Kidney tubule cell (primary cell): ENCODE data around the gene PRR7.

Source experiments
- DNase-seq: peaks from one replicate; pipeline ENCODE4 v3.0.0-alpha.2; 2018; ENCODE audit warnings: low spot score

Gene PRR7

DNA sequence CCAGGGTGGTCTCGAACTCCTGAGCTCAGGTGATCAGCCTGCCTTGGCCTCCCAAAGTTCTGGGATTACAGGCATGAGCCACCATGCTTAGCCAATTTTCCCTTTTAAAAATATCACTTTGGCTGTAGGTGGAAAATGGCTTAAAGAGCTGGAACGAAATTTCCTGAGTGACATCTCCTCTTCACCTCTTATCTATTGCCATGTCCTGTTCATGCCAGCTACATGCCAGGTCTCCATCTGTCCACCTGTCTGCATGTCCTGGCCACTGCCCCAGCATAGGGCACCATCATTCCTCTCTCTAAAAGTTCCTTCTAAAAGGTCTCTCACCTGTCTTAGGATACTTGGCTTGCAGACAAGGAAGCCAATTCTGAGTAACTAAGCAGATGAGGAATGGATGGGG lies 22.9 kb upstream of the PRR7 start:
- no peak for DNase-seq

DNA sequence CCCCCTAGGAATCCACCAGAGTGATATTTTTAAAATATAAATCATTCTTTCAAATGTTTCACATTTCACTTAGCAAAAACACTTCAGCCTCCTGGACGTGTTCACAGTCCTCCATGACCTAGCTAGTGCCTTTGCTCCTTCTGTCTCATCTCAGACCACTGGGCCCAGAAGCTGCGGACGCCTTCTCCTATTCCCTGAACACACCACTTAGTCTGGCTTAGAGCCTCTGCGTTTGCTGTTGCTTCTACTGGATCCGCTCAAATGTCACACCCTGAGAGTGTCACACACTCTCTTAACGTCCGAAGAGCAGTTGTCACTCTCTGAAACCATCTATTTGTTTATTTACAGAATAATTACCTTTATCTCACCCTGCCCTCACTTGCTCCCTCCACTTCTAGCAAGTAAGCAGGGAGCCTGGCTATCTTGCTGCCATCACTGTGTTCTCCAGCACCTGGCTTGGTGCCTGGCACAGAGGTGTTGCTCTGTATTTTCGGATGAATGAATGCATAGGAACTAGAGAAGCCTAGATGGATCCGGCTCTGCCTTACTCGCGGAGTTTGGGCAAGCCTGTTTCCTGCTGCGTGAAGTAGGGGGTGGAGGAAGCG lies 21.3 kb upstream of the PRR7 start:
- no peak for DNase-seq

DNA sequence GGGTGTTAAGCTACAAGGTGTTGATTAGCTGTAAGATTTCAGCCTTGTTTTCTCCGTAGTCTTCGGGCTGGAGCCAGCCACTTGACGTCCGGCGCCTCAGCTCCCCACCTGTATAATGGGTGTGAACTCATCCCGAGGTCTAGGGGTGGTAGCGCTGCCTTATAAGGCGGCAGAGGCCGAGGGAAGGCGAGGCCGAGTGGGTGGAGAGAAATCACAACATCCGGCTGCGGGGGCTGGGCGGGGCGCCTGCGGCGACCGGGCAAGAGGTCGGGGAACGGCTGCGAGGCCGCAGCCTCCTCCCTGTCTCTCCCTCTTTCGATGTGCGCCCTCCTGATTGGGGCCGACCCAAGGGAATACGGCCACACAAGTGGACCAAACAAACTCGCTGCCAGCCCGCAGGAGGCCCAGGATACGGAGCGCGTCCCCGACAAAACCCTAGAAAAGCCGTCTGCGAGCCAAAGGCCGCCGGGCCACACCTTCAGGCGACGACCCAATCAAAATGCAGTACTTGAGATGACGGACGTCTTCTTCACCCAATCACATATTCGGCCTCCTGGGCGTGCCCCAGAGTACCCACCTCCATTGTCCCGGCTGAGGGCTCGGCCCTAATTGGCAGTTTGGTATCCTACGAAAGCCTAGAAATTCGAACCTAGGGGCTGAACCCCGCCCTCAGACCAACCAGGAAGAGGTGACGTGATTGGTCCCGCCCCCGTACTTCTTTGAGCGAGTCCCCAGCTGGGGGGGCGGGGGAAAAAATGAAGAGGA lies 20.6 kb upstream of the PRR7 start:
- DNase-seq, result peak; percentile 100

DNA sequence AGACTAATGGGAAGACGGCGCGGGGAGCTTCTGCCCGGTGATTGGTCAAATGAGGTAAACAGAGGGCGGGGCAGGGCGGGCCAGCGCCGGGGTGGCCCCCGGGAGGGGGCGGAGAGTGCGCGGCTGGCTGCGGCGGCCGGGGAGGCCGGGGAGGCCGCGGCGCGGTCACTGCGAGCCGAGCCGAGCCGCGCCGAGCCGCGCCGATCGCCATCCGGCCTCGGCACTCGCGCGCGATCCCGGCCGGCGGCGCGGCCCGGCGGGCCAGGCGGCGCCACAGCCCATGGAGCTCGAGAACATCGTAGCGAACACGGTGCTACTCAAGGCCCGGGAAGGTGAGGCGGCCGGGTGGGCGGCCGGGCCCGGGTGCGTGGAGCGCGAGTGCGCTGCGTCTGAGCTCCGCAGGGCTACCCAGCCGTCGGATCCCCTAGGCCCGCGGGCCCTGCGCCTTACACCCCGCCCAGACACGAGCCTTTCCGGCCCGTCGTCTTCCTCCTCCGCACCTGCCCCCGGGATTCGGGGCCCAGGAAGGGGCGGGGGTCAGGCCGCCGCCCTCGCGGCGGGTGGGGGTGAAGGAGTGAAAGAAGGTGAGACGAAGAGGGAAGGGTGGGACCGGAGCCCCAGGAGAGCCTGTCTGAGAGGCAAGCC lies 19.9 kb upstream of the PRR7 start, which contains the start of gene GRK6:
TSS of gene GRK6 (plus strand) at position 111 of the 645 bp plus-strand sequence. CDS start at position 281, 170 bp downstream.
- peak; percentile 57 for DNase-seq

DNA sequence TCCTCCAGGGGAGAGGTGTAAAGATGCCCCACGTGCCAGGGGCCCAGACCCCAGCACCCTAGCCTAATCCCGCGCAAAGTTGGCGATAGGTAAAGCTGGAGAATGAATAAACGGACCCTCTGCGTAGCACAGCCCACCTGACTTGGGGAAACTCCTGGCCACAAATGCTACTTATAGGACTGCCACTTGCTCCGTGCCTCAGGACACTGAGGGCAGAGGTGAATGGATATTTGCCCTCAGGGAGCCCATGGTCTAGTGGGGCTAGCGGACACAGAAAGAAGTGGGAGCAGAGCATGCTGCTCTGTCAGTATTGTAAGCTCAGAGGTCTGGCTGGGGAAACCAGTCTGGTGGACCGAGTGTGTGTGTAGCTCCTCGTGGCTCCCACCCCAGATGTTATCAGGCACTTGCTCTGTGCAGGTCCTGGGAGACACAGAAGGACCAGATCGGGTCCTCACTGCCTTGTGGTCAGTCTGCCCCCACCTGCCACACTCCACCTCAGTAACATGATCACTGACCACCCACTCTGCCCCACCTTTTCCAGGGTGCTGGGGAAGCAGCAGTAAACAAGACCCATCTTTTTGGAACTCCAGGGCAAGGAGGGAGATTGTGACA lies 19.3 kb upstream of the PRR7 start:
- DNase-seq, result peak; percentile 15

DNA sequence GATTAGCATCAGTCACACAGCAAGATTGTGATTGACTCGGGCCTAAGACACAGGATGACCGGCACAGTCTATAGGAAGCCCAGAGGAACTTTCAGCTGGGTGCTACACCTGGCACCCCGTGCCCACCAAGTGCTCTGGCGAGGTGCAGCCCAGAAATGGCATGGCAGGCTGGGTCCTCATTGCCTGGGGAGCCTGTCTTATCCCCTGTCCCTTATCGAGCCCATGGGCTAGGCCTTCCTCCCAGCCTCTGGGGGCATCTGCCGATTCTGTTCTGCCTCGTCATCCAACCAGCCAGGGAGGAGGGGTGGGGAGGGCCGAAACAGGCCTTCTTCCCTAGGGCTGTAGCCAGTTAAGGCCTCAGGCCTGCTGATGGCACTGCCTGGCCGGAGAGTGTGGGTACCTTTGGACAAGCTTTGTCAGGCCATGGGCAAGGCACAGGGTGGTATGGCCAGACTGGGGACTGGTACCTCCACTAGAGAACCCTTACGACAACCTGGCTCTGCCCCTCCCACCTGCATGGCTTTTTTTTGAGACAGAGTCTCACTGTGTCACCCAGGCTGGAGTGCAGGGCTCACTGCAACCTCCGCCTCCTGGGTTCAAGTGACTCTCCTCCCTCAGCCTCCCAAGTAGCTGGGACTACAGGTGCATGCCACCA lies 18.6 kb upstream of the PRR7 start:
- no peak for DNase-seq

DNA sequence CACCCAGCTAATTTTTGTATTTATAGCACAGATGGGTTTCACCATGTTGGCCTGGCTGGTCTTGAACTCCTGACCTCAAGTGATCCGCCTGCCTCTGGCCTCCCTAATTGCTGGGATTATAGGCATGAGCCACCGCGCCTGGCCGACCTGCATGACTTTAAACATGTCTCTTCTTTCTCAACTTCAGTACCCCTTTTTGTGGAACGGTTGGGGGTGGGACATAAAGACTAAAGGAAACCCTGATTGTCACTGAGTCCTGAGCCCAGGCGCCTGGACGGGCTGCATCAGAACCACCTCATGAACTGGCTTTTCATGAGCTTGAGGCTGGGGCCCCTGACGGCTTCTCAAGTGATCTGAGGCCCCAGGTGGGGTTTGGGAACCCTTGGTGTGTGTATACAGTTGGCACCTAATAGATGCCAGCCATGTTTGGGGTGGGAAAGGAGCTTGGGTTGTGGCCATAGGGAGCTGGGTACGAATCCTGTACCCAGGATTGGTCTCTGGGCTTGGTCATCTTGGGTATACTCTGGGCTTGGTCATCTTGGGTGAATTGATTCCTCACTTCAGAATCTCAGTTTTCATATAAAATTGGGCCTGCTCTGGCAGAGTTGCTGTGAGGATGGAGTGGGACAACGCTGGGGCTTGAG lies 17.9 kb upstream of the PRR7 start:
- DNase-seq, result no peak

DNA sequence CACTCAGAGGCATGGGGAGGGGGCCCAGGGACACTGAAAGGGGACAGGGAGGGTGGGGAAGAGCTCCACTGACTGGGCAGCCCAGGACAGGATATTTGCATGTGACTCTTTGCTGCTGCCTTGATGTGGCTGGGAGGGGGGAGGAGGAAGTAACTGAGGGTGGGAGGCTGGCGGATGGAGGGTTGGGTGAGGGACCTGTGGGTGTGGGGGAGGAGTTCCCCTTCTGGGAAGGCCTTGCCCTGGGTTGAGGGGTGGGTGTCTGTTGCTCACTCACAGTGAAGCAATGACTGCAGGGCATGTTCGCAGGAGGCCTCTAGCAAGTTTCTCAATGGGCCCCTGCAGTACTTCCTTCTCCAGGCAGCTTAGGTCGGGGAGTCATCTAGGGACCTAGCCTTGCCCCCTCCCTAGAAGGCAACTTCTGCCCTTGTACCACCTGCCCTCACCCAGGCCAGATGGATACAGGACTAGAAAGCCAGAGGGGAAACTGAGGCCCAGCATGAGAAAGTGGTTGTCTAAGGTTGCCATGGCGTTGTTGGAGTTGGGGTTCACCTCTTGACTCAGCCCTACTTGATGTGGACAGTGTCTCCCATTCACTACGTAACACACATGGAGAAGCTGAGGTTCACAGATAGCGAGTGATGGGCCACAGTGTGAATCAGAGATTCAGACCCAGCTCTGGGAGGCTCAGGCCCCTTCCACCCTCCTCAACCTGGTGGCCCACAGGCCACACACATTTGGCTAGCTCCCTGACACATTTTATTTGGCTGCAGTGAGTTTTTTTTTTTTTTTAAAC lies 17.2 kb upstream of the PRR7 start:
- DNase-seq, result no peak

DNA sequence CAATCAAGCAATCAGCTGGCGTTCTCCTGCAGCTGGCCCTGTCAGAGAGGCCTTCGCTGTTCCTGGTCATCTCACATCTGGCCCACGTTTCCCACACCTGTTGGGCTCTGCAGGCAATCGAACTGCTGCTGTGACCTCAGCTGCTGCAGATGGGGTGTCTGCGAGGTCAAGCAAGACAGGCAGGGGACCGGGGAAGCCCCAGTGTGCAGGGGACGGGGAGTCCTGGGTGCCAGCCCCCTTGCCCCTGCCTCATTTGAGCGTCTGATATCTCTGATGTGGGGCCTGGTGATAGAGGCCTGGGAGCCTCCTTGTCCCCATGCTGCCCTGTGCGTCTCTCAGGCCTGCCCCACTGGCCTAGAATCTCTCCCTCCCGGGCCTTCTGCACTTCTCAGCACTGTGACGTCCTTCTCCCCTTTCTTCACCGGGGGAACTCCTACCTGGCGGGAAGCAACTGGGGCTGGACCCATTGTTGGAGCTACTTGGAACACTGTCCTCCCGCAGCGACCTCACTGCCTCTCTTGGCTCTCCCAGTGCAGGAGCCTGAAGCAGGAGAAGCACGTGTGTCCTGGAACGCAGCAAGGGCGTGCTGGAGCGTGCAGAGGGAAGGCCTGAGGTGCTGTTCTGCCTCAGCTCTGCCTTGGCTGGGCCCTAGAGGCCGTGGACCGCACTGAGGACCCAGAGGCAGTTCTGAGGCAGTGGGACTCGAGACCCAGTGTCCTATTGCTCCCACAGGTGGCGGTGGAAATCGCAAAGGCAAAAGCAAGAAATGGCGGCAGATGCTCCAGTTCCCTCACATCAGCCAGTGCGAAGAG lies 16.3 kb upstream of the PRR7 start:
- DNase-seq, result no peak

DNA sequence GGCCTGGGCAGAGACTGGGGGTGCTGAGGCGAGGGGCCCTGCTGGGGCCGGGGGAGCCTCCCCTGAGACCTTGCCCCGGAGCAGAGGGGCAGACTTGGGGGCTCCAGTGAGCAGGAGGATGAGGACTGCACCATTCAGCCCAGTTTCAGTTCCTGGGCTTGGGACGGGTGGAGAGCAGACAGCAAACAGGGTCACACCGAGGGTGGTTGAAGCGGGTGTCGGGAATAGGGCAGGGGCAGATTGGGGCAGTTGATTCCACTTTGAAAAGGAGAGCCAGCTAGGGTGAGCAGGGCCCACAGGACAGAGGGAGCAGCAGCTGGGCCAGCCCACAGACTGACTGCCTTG lies 15.7 kb upstream of the PRR7 start:
- DNase-seq, result no peak

DNA sequence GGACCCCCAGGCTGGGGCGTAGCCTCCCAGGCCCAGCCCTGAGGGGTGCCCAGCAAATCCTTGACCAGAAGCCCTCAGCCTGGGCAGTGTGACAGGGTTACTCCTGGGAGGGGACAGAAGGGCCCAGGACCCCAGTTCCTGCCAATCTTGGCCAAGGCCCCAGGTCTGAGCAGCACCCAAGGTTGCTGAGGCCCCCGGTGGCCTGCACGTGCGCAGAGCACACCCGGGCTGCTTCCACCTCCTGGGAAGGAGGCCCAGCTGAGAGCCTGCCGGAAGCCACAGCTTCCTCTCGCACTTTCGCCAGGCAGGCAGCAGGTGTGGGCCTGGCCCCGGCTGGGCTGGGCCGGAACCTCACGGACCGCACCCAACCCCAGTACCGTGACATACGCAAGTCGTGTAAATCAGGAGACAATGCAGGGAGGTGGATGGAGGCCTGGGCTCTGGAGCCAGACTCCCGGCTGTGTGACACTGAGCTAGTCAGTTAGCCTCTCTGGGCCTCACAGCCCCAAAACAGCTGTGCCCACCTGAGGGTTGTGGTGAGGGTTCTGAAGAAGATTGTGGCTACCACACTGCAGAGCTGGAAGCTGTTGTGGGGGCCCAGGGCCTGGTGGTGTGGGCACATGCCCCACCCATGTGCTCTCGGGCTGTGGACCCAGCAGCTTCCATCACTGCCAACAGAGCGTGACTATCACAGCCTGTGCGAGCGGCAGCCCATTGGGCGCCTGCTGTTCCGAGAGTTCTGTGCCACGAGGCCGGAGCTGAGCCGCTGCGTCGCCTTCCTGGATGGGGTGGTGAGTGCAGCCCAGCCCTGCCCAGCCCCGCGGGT lies 15.1 kb upstream of the PRR7 start:
- no peak for DNase-seq

DNA sequence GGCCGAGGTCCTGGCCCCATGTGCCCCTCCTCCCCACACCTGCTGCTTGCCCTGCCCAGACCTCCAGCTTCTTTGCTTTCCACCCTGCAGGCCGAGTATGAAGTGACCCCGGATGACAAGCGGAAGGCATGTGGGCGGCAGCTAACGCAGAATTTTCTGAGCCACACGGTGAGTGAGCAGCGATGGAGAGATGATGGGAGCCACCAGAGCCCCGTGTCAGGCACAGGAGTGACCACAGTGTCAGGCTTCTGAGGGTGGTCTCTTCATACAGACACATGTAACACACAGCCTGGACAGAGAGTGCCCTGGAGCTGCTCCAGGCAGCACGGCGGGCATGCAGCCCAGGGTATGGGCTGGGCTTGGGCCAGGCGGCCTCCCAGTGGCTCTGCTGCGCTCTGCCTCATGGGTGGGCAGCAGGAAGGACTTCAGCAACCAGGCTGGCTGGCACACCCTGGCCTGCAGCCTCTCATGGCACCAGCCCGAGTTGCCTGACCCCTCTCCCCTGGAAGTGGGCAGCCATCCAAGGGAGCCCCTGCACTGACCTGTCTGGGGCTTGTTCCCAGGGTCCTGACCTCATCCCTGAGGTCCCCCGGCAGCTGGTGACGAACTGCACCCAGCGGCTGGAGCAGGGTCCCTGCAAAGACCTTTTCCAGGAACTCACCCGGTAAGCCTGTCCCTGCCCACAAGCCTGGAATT lies 14.3 kb upstream of the PRR7 start:
- no peak for DNase-seq

DNA sequence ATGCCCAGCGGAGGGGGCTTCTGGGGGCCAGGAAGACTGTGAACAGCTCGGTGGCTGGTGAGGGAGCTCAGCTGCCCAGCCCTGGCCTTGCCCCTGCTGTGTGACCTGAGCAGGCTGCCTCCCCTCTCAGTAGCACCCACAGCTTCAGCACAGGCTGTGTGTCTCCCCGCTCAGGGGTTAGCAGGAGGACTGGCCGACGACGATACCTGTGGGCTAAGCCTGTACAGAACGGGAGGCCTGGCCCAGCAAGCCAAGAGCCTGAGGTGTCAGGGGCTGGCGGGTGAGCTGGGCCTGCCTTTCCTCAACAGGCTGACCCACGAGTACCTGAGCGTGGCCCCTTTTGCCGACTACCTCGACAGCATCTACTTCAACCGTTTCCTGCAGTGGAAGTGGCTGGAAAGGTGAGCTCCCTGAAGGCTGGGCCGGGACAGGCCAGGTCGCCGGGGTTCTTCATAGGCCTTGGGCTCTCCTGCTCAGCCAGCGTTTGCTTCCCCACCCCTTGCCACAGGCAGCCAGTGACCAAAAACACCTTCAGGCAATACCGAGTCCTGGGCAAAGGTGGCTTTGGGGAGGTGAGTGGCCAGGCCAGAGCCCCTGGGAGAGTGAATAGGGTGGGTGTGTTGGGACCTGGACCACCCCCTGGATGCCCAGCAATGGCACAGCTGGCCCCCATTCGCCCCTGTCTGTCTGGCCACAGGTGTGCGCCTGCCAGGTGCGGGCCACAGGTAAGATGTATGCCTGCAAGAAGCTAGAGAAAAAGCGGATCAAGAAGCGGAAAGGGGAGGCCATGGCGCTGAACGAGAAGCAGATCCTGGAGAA lies 13.6 kb upstream of the PRR7 start:
- no peak for DNase-seq

DNA sequence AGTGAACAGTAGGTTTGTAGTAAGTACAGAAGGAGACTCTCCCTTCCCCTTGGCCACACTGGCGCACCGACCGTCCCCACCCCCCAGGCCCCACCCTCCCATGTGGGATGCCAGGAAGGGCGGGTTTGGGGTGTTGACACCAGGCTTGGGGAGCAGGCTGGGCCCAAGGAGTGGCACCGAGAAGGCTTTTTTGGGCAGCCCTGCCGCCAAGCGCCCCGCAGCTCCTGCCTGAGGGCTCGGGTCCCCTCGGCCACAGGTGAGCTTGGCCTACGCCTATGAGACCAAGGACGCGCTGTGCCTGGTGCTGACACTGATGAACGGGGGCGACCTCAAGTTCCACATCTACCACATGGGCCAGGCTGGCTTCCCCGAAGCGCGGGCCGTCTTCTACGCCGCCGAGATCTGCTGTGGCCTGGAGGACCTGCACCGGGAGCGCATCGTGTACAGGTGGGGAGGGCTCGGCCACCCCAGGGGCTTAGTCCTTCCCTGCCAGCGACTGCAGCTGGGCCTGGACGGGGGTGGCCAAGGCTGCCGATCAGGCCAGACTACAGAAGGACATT lies 12.9 kb upstream of the PRR7 start:
- DNase-seq, result no peak

DNA sequence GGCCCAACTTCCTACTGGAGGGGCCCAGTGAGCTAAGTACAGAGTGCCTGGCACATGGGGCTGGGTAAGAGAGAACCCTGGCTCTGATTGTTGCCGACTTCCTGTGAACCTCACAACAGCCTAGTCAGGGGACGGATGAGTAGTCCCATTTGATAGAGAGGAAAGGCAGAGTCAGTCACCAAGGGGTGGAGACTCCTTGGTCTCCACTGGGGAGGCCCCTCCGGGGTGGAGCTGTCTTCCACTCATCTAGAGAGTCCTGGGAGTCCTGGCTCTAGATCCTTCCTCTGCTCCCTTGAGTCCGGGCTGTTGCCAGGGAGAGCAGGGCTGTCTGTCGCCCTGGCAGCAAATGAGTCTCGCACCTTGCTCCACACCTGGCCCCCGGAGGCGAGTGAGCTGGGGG lies 12.2 kb upstream of the PRR7 start:
- DNase-seq, result peak; percentile 30

DNA sequence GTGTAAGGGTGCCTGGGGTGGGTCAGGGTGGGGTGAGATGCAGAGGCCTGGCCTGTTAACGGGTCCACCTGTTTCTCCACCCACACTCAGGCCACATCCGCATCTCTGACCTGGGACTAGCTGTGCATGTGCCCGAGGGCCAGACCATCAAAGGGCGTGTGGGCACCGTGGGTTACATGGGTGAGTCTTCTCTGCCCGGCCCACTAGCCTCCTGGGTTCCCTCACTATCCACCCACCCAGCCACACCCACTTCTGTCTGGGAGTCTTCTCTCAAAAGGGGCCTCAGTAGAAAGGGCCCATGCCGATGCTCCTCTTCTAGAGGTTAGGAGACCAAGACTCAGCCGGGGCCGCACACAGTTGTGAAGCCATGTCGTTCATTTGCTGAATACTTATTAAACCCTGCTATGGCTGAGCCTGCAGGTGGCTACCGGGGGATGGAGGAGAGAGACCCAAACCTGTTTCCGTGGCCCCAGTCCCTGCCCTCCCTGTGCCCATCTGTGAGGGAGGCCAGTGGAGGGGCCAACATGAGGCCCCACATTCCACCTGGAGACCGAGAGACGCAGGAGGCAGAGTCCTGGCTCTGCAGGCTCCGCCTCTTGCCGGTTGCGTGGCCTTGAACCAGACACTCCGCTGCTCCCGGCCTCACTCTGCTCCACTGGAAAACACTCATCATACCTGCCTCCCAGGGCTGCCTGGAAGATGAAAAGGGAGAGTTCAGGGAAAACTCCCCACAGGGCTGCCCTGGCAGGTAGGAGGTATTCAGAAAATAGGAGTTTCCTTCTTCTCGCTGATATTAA lies 11.5 kb upstream of the PRR7 start:
- no peak for DNase-seq
